Spleen (tissue), 7 donors: ENCODE data around the gene SHOC2.

Experiments
- POLR2AphosphoS5 ChIP-seq, 3 donors: sonication (generic); formaldehyde crosslinking; IDR thresholded peaks; one replicate each; pipeline ENCODE4 v1.5.1; 2017; ENCODE audit warnings: antibody characterized with exemption in 3 of 3
- TF ChIP-seq, protein P1 (sequence below), 11 experiments: fragments of 200-600 bp in 7 of 11; fragments of 450-650 bp in 4 of 11; sonication (generic) in 4 of 11; IDR thresholded peaks in 8 of 11; conservative IDR thresholded peaks in 3 of 11; 1 replicate in 7 of 11; 2 replicates in 4 of 11; pipeline versions ENCODE4 v1.4.0 to v1.8.0; 2016 to 2021; ENCODE audit warnings: antibody characterized with exemption in 11 of 11, inconsistent platforms in 4 of 11, mild to moderate bottlenecking in 1 of 11
- donor health status: DM: no; HTN: no; CAD: no; lungs with moderate emphysema.
- donor health status: DM: no; HTN: no; CAD: no.
- donor health status: DM: no; HTN: no; CAD: no.

DNA sequence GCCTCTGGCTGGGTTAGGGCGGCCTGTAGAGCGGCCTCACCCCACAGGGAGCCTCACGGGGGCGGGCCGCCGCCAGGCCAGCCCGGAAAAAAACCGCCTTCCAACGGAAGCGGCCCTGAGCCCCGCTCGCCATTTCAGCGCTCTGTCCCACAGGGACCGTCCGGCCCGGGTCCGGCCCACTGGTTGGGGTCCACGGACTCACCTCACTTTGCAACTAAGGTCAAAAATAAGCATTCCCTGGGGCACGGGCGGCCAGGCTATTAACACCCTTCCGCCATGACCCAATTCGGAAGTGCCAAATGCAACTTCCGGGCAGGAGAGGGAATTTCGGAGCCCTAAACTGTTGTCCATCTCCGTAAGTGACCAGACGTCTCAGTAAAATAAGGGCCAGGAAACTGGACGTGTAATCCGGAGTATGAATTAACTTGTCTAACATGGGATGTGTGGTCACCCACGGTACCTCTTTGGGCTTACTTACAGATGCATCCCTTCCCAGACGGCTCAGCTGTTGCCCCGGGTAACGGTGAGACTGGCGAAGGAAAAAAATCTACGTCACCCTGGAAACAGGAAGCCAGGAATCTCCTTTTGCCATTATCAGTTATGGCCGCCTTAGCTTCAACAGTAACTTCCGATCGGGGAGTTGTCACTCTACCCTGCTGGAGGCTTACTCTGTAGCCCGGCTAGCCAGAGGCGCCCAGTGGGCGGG, 608 bp upstream of the SHOC2 start, which contains the start of gene BBIP1:
- TF ChIP-seq, protein P1, sequence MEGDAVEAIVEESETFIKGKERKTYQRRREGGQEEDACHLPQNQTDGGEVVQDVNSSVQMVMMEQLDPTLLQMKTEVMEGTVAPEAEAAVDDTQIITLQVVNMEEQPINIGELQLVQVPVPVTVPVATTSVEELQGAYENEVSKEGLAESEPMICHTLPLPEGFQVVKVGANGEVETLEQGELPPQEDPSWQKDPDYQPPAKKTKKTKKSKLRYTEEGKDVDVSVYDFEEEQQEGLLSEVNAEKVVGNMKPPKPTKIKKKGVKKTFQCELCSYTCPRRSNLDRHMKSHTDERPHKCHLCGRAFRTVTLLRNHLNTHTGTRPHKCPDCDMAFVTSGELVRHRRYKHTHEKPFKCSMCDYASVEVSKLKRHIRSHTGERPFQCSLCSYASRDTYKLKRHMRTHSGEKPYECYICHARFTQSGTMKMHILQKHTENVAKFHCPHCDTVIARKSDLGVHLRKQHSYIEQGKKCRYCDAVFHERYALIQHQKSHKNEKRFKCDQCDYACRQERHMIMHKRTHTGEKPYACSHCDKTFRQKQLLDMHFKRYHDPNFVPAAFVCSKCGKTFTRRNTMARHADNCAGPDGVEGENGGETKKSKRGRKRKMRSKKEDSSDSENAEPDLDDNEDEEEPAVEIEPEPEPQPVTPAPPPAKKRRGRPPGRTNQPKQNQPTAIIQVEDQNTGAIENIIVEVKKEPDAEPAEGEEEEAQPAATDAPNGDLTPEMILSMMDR (IDR thresholded peaks at IDR 0.05 in 8 of 11, conservative IDR thresholded peaks at IDR 0.05 in 3 of 11) = peak in 8 of 11 experiments; percentile 15 to 64 (median 38)
- TF ChIP-seq POLR2AphosphoS5 (IDR thresholded peaks at IDR 0.05) = peak; percentile 87 to 93 (median 89)
